ENCODE data around the gene ZFHX3. TPM values are rescaled to one million over a fixed set of nuclear protein-coding genes. Genes with fewer than 3 reads are reported as not detected.

The ZFHX3 gene
- polyA plus RNA-seq, 4 donors: 0.45 to 12.8 (median 2.7) TPM

DNA sequence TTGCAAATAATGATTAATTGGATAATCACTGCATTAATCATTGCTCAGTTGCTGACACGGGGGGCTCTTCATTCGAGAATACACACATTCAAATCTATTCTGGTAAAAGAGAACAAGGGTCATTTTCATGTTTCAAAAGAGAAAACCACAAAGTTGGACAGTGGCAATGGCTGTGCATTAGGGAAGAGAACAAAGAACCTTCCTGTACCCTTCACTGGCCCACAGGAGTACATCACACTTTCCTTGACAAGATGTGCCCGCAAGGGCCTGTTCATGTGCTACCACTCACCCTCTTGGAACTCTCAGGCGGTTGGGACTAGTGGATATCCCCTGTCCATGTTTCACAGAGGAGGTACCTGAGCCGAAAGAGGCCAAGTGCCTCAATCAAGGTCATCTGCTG, 223.2 kb downstream of the ZFHX3 start:
- H3K27me3 ChIP-seq (ENCODE audit: control insufficient read depth in 3 of 3, insufficient read depth in 3 of 3, low read length in 3 of 3): no peaks in the 10 kb centered on the region
- FAIRE-seq: no peak
- 89 to 93% (median 91%) methylated on average over 5 of the region's 5 CpGs for WGBS, 3 donors
- H3K36me3 ChIP-seq (ENCODE audit: control insufficient read depth in 3 of 3, insufficient read depth in 2 of 3, low read depth in 1 of 3, low read length in 3 of 3): peaks cover 0 to 19% (median 0%) of the 10 kb centered on the region in 3 donors
- H3K9me3 ChIP-seq (ENCODE audit: control insufficient read depth in 2 of 2, insufficient read depth in 1 of 2, low read depth in 1 of 2, low read length in 1 of 2): no peaks in the 10 kb centered on the region
- no peak overlapping the region for H3K4me3 ChIP-seq (ENCODE audit: low read depth in 1 of 3, low read length in 3 of 3)
- no peak for DNase-seq
- peaks cover 0 to 10% (median 0%) of the 10 kb centered on the region in 3 donors for H3K4me1 ChIP-seq (ENCODE audit: control insufficient read depth in 3 of 3, insufficient read depth in 2 of 3, low read depth in 1 of 3, low read length in 2 of 3)
- no peak overlapping the region for H3K27ac ChIP-seq (ENCODE audit: low read depth in 1 of 3, low read length in 2 of 3)

DNA sequence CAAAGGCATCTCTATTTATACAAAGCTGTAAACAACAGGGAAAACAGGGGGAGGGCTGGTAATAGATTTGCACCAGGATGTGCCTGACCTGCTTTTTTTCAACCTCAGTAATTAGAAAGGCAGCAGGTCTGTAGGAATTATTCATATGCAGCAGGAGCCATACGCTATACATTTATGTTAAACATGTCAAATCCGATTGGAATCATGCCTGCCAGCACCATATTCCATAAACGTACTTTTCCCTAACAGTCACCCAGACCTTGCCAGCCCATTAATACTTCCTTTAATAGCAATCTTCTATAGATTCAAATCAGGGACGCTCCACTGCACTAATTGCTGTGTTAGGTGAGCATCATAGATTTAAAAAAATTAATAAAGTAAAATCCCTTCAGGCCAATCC, 223.9 kb downstream of the ZFHX3 start:
- Histone ChIP-seq H3K9me3 (ENCODE audit: control insufficient read depth in 2 of 2, insufficient read depth in 1 of 2, low read depth in 1 of 2, low read length in 1 of 2) (no peaks in the 10 kb centered on the region), H3K4me1 (ENCODE audit: control insufficient read depth in 3 of 3, insufficient read depth in 2 of 3, low read depth in 1 of 3, low read length in 2 of 3) (peaks cover 0 to 12% (median 0%) of the 10 kb centered on the region in 3 donors), H3K27me3 (ENCODE audit: control insufficient read depth in 3 of 3, insufficient read depth in 3 of 3, low read length in 3 of 3) (no peaks in the 10 kb centered on the region), H3K4me3 (ENCODE audit: low read depth in 1 of 3, low read length in 3 of 3) (no peak overlapping the region), H3K27ac (ENCODE audit: low read depth in 1 of 3, low read length in 2 of 3) (no peak overlapping the region), H3K36me3 (ENCODE audit: control insufficient read depth in 3 of 3, insufficient read depth in 2 of 3, low read depth in 1 of 3, low read length in 3 of 3) (peaks cover 0 to 13% (median 0%) of the 10 kb centered on the region in 3 donors)
- WGBS, 3 donors: 82 to 93% (median 91%) methylated on average over 4 of the region's 4 CpGs
- no peak for FAIRE-seq
- DNase-seq: no peak

- H3K27me3 ChIP-seq (ENCODE audit: control insufficient read depth in 3 of 3, insufficient read depth in 3 of 3, low read length in 3 of 3): no peaks in the 10 kb centered on the region
- WGBS, 3 donors: 86 to 92% (median 89%) methylated on average over 9 of the region's 9 CpGs
- FAIRE-seq: no peak
- no peak overlapping the region for H3K27ac ChIP-seq (ENCODE audit: low read depth in 1 of 3, low read length in 2 of 3)
- no peaks in the 10 kb centered on the region for H3K9me3 ChIP-seq (ENCODE audit: control insufficient read depth in 2 of 2, insufficient read depth in 1 of 2, low read depth in 1 of 2, low read length in 1 of 2)
- H3K36me3 ChIP-seq (ENCODE audit: control insufficient read depth in 3 of 3, insufficient read depth in 2 of 3, low read depth in 1 of 3, low read length in 3 of 3): peaks cover 0 to 8% (median 0%) of the 10 kb centered on the region in 3 donors
- no peak overlapping the region for H3K4me3 ChIP-seq (ENCODE audit: low read depth in 1 of 3, low read length in 3 of 3)
- DNase-seq: no peak
- peaks cover 0 to 3% (median 0%) of the 10 kb centered on the region in 3 donors for H3K4me1 ChIP-seq (ENCODE audit: control insufficient read depth in 3 of 3, insufficient read depth in 2 of 3, low read depth in 1 of 3, low read length in 2 of 3)
Measured at GRCh38 chr16:72821185-72821950, 226.6 kb downstream of the ZFHX3 start.

GRCh38 chr16:72819345-72819744, 228.6 kb downstream of the ZFHX3 start:
- H3K4me3 ChIP-seq (ENCODE audit: low read depth in 1 of 3, low read length in 3 of 3): no peak overlapping the region
- H3K9me3 ChIP-seq (ENCODE audit: control insufficient read depth in 2 of 2, insufficient read depth in 1 of 2, low read depth in 1 of 2, low read length in 1 of 2): no peaks in the 10 kb centered on the region
- H3K27ac ChIP-seq (ENCODE audit: low read depth in 1 of 3, low read length in 2 of 3): no peak overlapping the region
- H3K36me3 ChIP-seq (ENCODE audit: control insufficient read depth in 3 of 3, insufficient read depth in 2 of 3, low read depth in 1 of 3, low read length in 3 of 3): peaks cover 0 to 3% (median 0%) of the 10 kb centered on the region in 3 donors
- H3K27me3 ChIP-seq (ENCODE audit: control insufficient read depth in 3 of 3, insufficient read depth in 3 of 3, low read length in 3 of 3): no peaks in the 10 kb centered on the region
- peaks cover 0 to 3% (median 0%) of the 10 kb centered on the region in 3 donors for H3K4me1 ChIP-seq (ENCODE audit: control insufficient read depth in 3 of 3, insufficient read depth in 2 of 3, low read depth in 1 of 3, low read length in 2 of 3)
- DNase-seq (no peak), FAIRE-seq (no peak)
- WGBS, 3 donors: 87 to 95% (median 93%) methylated on average over 6 of the region's 6 CpGs

DNA sequence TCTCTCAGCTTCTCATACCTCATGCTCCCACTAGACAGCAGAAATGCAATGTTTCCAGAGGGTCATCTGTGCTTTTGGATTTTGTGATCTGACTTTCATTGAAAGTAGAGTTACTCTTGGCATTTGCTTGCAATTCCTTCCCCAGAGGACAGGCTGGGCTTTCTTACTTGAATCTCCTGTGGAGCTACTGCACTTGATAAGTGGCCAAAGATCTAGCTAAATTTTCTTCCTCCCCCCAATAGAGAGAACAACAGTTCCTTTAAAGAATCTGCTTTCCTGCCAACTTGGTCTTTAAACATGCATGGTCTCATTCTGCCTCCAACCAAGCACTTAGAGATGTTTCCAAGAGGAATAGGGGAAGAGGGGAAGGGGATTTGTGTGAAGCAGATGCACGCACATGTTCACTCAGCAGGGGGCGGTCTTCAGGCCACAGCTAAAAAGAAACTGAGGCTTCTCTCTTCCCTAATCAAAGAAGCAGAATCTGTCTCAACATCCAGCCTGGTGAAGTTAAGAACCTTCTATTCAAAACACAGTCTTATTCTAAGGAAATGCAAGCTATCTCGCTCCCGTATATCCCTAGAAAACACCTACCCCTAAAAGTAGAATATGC, 229.6 kb downstream of the ZFHX3 start:
- no peak for DNase-seq

DNA sequence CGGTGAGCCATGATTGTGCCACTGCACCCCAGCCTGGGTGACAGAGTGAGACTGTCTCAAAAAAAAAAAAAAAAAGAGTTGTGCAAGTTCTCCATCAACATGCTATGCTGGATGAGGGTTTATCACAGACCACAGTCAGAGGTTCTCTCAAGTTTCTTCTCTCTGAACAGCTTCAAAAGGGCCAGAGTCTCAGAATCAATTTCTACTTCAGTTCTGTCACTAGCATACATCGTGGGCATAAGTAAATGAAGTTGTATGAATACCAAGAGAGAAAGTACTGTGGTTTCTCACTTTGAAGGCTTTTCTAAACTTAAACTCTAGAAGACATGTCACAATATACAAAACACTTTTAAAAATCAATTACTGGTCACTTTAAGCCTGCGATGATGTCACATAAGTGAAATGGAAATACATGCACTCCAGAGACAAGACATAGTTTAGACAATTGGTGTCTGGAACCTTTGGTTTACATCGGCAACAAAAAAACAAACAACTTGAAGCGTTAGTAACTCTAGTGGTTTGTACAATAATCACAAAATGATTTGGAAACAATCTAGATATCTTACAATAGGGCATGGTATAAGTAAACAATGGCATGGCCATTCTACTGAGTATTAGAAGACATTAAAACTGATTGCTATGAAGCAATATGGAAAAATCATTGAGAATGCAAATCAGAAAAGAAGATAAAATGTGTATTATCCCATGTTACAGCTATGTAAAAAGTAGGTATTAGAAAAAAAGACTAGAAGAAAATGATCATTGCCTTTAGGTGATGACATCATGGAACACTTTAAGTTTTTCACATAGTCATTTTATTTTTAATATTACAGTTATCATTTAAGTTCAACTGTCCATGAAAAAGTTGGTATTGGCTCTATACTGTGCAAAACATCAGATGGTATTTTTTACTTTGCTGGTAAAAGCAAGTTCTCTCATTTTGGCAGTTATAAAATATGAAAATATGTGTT, 232.3 kb downstream of the ZFHX3 start:
- Histone ChIP-seq H3K36me3 (ENCODE audit: control insufficient read depth in 3 of 3, insufficient read depth in 2 of 3, low read depth in 1 of 3, low read length in 3 of 3) (peaks cover 0 to 14% (median 2%) of the 10 kb centered on the region in 3 donors), H3K27ac (ENCODE audit: low read depth in 1 of 3, low read length in 2 of 3) (no peak overlapping the region), H3K4me1 (ENCODE audit: control insufficient read depth in 3 of 3, insufficient read depth in 2 of 3, low read depth in 1 of 3, low read length in 2 of 3) (peaks cover 0 to 3% (median 0%) of the 10 kb centered on the region in 3 donors), H3K9me3 (ENCODE audit: control insufficient read depth in 2 of 2, insufficient read depth in 1 of 2, low read depth in 1 of 2, low read length in 1 of 2) (no peaks in the 10 kb centered on the region), H3K27me3 (ENCODE audit: control insufficient read depth in 3 of 3, insufficient read depth in 3 of 3, low read length in 3 of 3) (no peaks in the 10 kb centered on the region), H3K4me3 (ENCODE audit: low read depth in 1 of 3, low read length in 3 of 3) (no peak overlapping the region)
- DNase-seq: no peak
- WGBS, 3 donors: 73 to 83% (median 77%) methylated on average over 5 of the region's 5 CpGs
- FAIRE-seq: no peak

More for the DNA sequence above, 229.6 kb downstream of the ZFHX3 start:
- no peak for FAIRE-seq
- no peaks in the 10 kb centered on the region for H3K27me3 ChIP-seq (ENCODE audit: control insufficient read depth in 3 of 3, insufficient read depth in 3 of 3, low read length in 3 of 3)
- 91 to 96% (median 96%) methylated on average over 4 of the region's 4 CpGs for WGBS, 3 donors
- no peaks in the 10 kb centered on the region for H3K9me3 ChIP-seq (ENCODE audit: control insufficient read depth in 2 of 2, insufficient read depth in 1 of 2, low read depth in 1 of 2, low read length in 1 of 2)
- no peak overlapping the region for H3K27ac ChIP-seq (ENCODE audit: low read depth in 1 of 3, low read length in 2 of 3)
- peaks cover 0 to 3% (median 0%) of the 10 kb centered on the region in 3 donors for H3K36me3 ChIP-seq (ENCODE audit: control insufficient read depth in 3 of 3, insufficient read depth in 2 of 3, low read depth in 1 of 3, low read length in 3 of 3)
- H3K4me3 ChIP-seq (ENCODE audit: low read depth in 1 of 3, low read length in 3 of 3): no peak overlapping the region
- H3K4me1 ChIP-seq (ENCODE audit: control insufficient read depth in 3 of 3, insufficient read depth in 2 of 3, low read depth in 1 of 3, low read length in 2 of 3): peaks cover 0 to 3% (median 0%) of the 10 kb centered on the region in 3 donors

GRCh38 chr16:72814226-72814625, 233.7 kb downstream of the ZFHX3 start:
- Histone ChIP-seq H3K27ac (ENCODE audit: low read depth in 1 of 3, low read length in 2 of 3) (no peak overlapping the region), H3K36me3 (ENCODE audit: control insufficient read depth in 3 of 3, insufficient read depth in 2 of 3, low read depth in 1 of 3, low read length in 3 of 3) (peaks cover 0 to 18% (median 2%) of the 10 kb centered on the region in 3 donors), H3K27me3 (ENCODE audit: control insufficient read depth in 3 of 3, insufficient read depth in 3 of 3, low read length in 3 of 3) (no peaks in the 10 kb centered on the region), H3K9me3 (ENCODE audit: control insufficient read depth in 2 of 2, insufficient read depth in 1 of 2, low read depth in 1 of 2, low read length in 1 of 2) (no peaks in the 10 kb centered on the region), H3K4me1 (ENCODE audit: control insufficient read depth in 3 of 3, insufficient read depth in 2 of 3, low read depth in 1 of 3, low read length in 2 of 3) (peaks cover 0 to 2% (median 0%) of the 10 kb centered on the region in 3 donors), H3K4me3 (ENCODE audit: low read depth in 1 of 3, low read length in 3 of 3) (no peak overlapping the region)
- no peak for FAIRE-seq
- 70 to 91% (median 88%) methylated on average over 2 of the region's 2 CpGs for WGBS, 3 donors
- DNase-seq: no peak

DNA sequence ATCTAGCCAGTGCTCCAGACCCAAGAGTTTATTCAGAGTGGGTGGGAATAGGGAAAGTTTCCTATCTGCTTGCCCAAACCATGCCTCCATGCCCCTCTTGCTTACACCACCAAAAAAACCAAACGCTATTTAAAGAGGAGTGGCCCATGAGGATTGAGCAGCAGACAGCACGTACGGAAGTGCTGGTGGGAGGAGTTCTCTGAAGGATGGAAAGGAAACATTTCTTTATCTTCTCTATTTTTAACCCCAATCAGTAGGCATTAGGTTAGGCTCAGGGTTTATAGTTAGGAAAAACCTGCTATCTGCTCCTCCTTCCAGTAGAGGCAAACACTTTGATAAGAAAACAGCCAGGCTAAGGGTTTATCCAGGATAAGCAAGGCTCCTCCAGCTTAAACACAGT, 235.3 kb downstream of the ZFHX3 start:
- 75 to 92% (median 85%) methylated on average over 3 of the region's 3 CpGs for WGBS, 3 donors
- FAIRE-seq (no peak), DNase-seq (no peak)
- H3K27ac ChIP-seq (ENCODE audit: low read depth in 1 of 3, low read length in 2 of 3): no peak overlapping the region
- no peak overlapping the region for H3K4me3 ChIP-seq (ENCODE audit: low read depth in 1 of 3, low read length in 3 of 3)
- H3K27me3 ChIP-seq (ENCODE audit: control insufficient read depth in 3 of 3, insufficient read depth in 3 of 3, low read length in 3 of 3): no peaks in the 10 kb centered on the region
- no peaks in the 10 kb centered on the region for H3K9me3 ChIP-seq (ENCODE audit: control insufficient read depth in 2 of 2, insufficient read depth in 1 of 2, low read depth in 1 of 2, low read length in 1 of 2)
- peaks cover 0 to 18% (median 2%) of the 10 kb centered on the region in 3 donors for H3K36me3 ChIP-seq (ENCODE audit: control insufficient read depth in 3 of 3, insufficient read depth in 2 of 3, low read depth in 1 of 3, low read length in 3 of 3)
- H3K4me1 ChIP-seq (ENCODE audit: control insufficient read depth in 3 of 3, insufficient read depth in 2 of 3, low read depth in 1 of 3, low read length in 2 of 3): peaks cover 0 to 3% (median 0%) of the 10 kb centered on the region in 3 donors
